ENCODE measurements around the gene CD68.
A peak's percentile ranks its signal among the peaks of the same experiment; 100 is the strongest.

The CD68 gene

DNA sequence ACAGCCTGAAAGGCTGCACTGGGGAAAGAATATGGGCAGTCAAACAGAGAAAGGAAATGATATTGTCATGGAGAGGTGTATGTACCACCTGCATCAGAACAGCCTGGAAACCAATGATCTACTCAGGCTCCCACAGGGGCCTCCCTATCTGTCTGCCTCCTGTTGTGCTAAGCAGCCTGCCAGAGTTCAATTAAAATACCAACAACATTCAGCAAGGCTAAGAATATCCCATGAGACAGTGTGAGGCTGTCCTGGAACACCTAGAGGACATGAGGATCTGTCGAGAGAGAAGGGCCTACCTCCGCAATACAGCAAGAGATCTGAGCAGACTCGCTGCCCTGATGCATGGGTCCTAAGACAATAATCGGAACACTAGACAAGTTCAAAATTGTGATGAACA is 26.8 kb downstream of the CD68 start:
- H3K4me3 ChIP-seq (ENCODE audit: low read length): no peak overlapping the region
- TF ChIP-seq, protein P1, sequence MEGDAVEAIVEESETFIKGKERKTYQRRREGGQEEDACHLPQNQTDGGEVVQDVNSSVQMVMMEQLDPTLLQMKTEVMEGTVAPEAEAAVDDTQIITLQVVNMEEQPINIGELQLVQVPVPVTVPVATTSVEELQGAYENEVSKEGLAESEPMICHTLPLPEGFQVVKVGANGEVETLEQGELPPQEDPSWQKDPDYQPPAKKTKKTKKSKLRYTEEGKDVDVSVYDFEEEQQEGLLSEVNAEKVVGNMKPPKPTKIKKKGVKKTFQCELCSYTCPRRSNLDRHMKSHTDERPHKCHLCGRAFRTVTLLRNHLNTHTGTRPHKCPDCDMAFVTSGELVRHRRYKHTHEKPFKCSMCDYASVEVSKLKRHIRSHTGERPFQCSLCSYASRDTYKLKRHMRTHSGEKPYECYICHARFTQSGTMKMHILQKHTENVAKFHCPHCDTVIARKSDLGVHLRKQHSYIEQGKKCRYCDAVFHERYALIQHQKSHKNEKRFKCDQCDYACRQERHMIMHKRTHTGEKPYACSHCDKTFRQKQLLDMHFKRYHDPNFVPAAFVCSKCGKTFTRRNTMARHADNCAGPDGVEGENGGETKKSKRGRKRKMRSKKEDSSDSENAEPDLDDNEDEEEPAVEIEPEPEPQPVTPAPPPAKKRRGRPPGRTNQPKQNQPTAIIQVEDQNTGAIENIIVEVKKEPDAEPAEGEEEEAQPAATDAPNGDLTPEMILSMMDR (IDR thresholded peaks at IDR 0.05; ENCODE audit: insufficient read depth, low read depth, low read length, missing control alignments): no peak
- DNase-seq (ENCODE audit: low read depth): no peak

- TF ChIP-seq, protein P1 (IDR thresholded peaks at IDR 0.05; ENCODE audit: insufficient read depth, low read depth, low read length, missing control alignments): no peak
- no peak for DNase-seq (ENCODE audit: low read depth)
- H3K4me3 ChIP-seq (ENCODE audit: low read length): no peak overlapping the region
Observed at GRCh38 chr17:7610641-7611040, 31.2 kb downstream of the CD68 start.

- H3K4me3 ChIP-seq (ENCODE audit: low read length): no peak overlapping the region
- no peak for DNase-seq (ENCODE audit: low read depth)
Observed at GRCh38 chr17:7611635-7612293, 32.3 kb downstream of the CD68 start.

GRCh38 chr17:7612294-7612640 is 32.8 kb downstream of the CD68 start:
- no peak for DNase-seq (ENCODE audit: low read depth)
- TF ChIP-seq, protein P1 (IDR thresholded peaks at IDR 0.05; ENCODE audit: insufficient read depth, low read depth, low read length, missing control alignments): no peak
- no peak overlapping the region for H3K4me3 ChIP-seq (ENCODE audit: low read length)

More at GRCh38 chr17:7611635-7612293, 32.3 kb downstream of the CD68 start:
- TF ChIP-seq, protein P1 (IDR thresholded peaks at IDR 0.05; ENCODE audit: insufficient read depth, low read depth, low read length, missing control alignments): no peak

- TF ChIP-seq, protein P1 (IDR thresholded peaks at IDR 0.05; ENCODE audit: insufficient read depth, low read depth, low read length, missing control alignments): no peak
- peak overlapping the region; percentile 94 for H3K4me3 ChIP-seq (ENCODE audit: low read length)
- peak; percentile 37 for DNase-seq (ENCODE audit: low read depth)
Observed at GRCh38 chr17:7613769-7614424, 34.5 kb downstream of the CD68 start.

DNA sequence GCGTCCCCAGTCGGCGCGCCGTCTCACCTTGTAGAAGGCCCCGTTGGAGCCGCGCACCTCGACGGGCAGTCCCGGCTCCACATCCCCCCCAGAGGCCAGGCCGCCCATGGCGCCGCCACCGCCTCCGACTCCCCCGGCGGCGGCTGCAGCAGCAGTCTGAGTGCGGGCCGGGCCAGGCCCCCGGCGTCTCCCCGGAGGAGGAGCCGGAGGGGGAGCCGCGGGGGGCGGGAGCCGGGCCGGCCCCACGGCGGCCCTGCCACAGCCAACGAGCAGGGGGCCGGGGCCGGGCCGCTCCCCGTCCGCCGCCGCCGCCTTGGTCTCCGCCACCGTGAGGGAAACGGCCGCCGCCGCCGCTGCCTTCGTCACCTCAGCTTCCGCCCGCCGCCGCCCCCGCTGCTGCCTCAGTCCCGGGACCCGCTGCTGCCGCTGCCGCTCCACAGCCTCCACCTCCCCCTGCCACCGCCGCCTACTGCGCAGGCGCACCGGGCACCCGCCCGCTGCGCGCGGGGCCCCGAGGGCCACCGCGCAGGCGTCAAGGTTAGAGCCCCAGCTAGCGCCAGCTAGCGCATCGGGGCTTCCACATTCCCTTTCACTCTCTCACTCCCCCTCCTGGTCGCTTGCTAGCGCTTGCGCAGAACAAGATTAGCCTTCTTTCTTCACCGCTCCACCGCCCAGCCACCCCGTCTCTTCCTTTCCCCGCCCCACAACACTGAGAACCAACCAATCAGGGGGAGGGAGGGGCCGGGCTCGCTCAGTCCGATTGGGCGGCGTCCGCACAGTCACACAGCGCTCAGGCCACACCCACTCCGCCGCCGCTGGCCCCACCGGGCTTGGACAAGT is 35.2 kb downstream of the CD68 start, which contains the start of gene FXR2:
Gene FXR2, minus strand, starts transcription at position 473 of the 840 bp plus-strand sequence. Its CDS starts 365 bp downstream, at position 108.
- H3K4me3 ChIP-seq (ENCODE audit: low read length): peak within 1 kb of the TSS; percentile 94
- TF ChIP-seq, protein P1 (IDR thresholded peaks at IDR 0.05; ENCODE audit: insufficient read depth, low read depth, low read length, missing control alignments): peak; percentile 65
- DNase-seq (ENCODE audit: low read depth): peak; percentile 100

Measured in epithelial cell of esophagus (primary cell).